GM12878 (cell line): Measurements from ENCODE around the gene GOLIM4. TPM values are rescaled to one million over a fixed set of nuclear protein-coding genes. Genes with fewer than 3 reads are reported as not detected.
A peak's percentile ranks its signal among the peaks of the same experiment; 100 is the strongest.

Source experiments
- ATF2 ChIP-seq: IDR thresholded peaks from 2 replicates; pipeline ENCODE4 v1.6.1; 2012; ENCODE audit warnings: low read length, inconsistent platforms
- CHD2 ChIP-seq: IDR thresholded peaks from 2 replicates; pipeline ENCODE4 v1.6.1; 2011; ENCODE audit warnings: low read depth, low read length, improper control_type of control experiment, borderline replicate concordance
- E4F1 ChIP-seq: fragments of 450-650 bp; IDR thresholded peaks from 2 replicates; pipeline ENCODE4 v1.6.1; 2018; ENCODE audit warnings: borderline replicate concordance, mild to moderate bottlenecking; ENCODE audit not compliant: partially characterized antibody
- FOS ChIP-seq: IDR thresholded peaks from 3 replicates; pipeline ENCODE4 v1.6.1; 2011; ENCODE audit warnings: borderline replicate concordance; ENCODE audit not compliant: insufficient read length; ENCODE audit errors: extremely low read depth
- IRF3 ChIP-seq: fragments of 450-650 bp; IDR thresholded peaks from 2 replicates; pipeline ENCODE4 v1.6.1; 2014; ENCODE audit warnings: mild to moderate bottlenecking
- LARP7 ChIP-seq: fragments of 450-650 bp; IDR thresholded peaks from 2 replicates; pipeline ENCODE4 v1.6.1; 2017; ENCODE audit warnings: mild to moderate bottlenecking
- POLR2A ChIP-seq: IDR thresholded peaks from 2 replicates; pipeline ENCODE4 v1.6.1; 2011; ENCODE audit warnings: low read depth, mild to moderate bottlenecking, low read length
- POLR2AphosphoS5 ChIP-seq: IDR thresholded peaks from 2 replicates; pipeline ENCODE4 v1.6.1; 2011; ENCODE audit warnings: mild to moderate bottlenecking, low read length, inconsistent platforms
- SP1 ChIP-seq: IDR thresholded peaks from one replicate; pipeline ENCODE4 v1.6.1; 2011; ENCODE audit warnings: low read depth, low read length
- STAT1 ChIP-seq: fragments of 450-650 bp; conservative IDR thresholded peaks from 2 replicates; pipeline ENCODE4 v1.6.1; 2014; ENCODE audit warnings: antibody characterized with exemption, mild to moderate bottlenecking
- TCF3 ChIP-seq: IDR thresholded peaks from 2 replicates; pipeline ENCODE4 v1.6.1; 2012; ENCODE audit warnings: low read depth, mild to moderate bottlenecking, low read length, borderline replicate concordance; ENCODE audit not compliant: insufficient read depth
- ZBTB11 ChIP-seq: fragments of 450-650 bp; formaldehyde crosslinking; IDR thresholded peaks from 2 replicates; pipeline ENCODE4 v1.5.0; 2022; ENCODE audit warnings: mild to moderate bottlenecking, missing genetic modification characterization
- ZNF384 ChIP-seq: IDR thresholded peaks from 2 replicates; pipeline ENCODE4 v1.6.1; 2012; ENCODE audit warnings: low read depth, mild to moderate bottlenecking, low read length, improper control_type of control experiment, borderline replicate concordance
- polyA plus RNA-seq, 11 experiments: library from polyadenylated mRNA; depleted of rRNA in 4 of 11; unstranded in 6 of 11; stranded (reverse) in 5 of 11; fragments of >200 nt; fragmentation: Nextera tagmentation in 4 of 11; fragmentation: Illumina TruSeq in 1 of 11; extraction: Ambion mirVana in 4 of 11; extraction: Trizol in 1 of 11; gene quantifications; 1 replicate in 1 of 11; 2 replicates in 10 of 11; pipeline versions ENCODE4 v1.2.1 to v1.2.3, GENCODE V29; 2011 to 2016; ENCODE audit warnings: inconsistent platforms in 2 of 11, missing spikeins in 2 of 11, low read depth in 1 of 11
- total RNA-seq, 4 experiments: library from RNA; depleted of rRNA in 3 of 4; stranded (reverse); fragments of >200 nt in 3 of 4; fragmentation: Illumina TruSeq in 1 of 4; extraction: Trizol in 1 of 4; gene quantifications; 2 replicates each; pipeline versions ENCODE4 v1.2.1 to v1.2.3, GENCODE V29; 2013 to 2021
- TF ChIP-seq, protein P1 (sequence below): IDR thresholded peaks from 2 replicates; pipeline ENCODE4 v1.6.1; 2012; ENCODE audit warnings: improper control_type of control experiment, low read depth, low read length; ENCODE audit not compliant: insufficient replicate concordance

Gene GOLIM4
- total and polyA plus RNA-seq, 10 of the 15 experiments (the other 5 are each of a cell fraction or from before 2014, with no cell fraction given): 11.1 to 32.4 (median 19.3) TPM

DNA sequence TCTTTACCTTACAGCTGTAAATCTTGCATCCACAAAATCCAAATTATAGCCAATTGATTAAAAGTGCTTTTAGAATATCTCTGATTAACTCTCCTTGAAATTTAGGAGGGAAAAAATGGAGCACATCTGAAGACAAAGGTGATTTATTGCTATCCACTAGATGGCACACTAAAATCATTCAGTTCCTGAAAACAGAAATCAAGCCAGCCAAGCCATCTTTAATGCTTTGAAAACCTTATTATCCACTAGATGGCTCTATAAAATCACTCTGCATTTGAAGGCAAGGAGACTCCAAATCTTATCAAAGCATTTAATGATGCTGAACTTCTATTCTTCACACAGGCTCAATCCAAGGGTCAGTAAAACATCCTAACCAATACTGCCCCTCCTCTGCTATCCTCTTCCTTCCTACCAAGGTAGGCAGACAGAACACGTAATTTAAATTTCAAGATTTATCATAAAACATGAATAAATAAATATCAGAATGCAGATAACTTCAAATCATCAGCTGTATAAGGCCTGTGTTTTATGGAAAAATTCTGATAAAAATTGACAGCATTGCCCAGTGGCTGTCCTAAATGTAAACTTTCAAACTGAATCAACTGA is 48.4 kb downstream of the GOLIM4 start (continued):
- TF ChIP-seq POLR2AphosphoS5: no peak
- no peak for TF ChIP-seq IRF3
- TF ChIP-seq ZNF384: no peak
- TF ChIP-seq POLR2A: no peak
- TF ChIP-seq, protein P1, sequence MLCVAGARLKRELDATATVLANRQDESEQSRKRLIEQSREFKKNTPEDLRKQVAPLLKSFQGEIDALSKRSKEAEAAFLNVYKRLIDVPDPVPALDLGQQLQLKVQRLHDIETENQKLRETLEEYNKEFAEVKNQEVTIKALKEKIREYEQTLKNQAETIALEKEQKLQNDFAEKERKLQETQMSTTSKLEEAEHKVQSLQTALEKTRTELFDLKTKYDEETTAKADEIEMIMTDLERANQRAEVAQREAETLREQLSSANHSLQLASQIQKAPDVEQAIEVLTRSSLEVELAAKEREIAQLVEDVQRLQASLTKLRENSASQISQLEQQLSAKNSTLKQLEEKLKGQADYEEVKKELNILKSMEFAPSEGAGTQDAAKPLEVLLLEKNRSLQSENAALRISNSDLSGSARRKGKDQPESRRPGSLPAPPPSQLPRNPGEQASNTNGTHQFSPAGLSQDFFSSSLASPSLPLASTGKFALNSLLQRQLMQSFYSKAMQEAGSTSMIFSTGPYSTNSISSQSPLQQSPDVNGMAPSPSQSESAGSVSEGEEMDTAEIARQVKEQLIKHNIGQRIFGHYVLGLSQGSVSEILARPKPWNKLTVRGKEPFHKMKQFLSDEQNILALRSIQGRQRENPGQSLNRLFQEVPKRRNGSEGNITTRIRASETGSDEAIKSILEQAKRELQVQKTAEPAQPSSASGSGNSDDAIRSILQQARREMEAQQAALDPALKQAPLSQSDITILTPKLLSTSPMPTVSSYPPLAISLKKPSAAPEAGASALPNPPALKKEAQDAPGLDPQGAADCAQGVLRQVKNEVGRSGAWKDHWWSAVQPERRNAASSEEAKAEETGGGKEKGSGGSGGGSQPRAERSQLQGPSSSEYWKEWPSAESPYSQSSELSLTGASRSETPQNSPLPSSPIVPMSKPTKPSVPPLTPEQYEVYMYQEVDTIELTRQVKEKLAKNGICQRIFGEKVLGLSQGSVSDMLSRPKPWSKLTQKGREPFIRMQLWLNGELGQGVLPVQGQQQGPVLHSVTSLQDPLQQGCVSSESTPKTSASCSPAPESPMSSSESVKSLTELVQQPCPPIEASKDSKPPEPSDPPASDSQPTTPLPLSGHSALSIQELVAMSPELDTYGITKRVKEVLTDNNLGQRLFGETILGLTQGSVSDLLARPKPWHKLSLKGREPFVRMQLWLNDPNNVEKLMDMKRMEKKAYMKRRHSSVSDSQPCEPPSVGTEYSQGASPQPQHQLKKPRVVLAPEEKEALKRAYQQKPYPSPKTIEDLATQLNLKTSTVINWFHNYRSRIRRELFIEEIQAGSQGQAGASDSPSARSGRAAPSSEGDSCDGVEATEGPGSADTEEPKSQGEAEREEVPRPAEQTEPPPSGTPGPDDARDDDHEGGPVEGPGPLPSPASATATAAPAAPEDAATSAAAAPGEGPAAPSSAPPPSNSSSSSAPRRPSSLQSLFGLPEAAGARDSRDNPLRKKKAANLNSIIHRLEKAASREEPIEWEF: no peak
- no peak for TF ChIP-seq FOS
- TF ChIP-seq STAT1: no peak
- TF ChIP-seq E4F1: no peak
- no peak for TF ChIP-seq LARP7
- no peak for TF ChIP-seq CHD2
- TF ChIP-seq SP1: no peak
- TF ChIP-seq ATF2: peak; percentile 37; the same call in 1 of the 2 replicates
- no peak for TF ChIP-seq TCF3
- no peak for TF ChIP-seq ZBTB11 (CRISPR knock-in tag)
